RPMI7951 (cell line): ENCODE measurements around the gene ADAMTSL1. TPM values are rescaled to one million over a fixed set of nuclear protein-coding genes. Genes with fewer than 3 reads are reported as not detected.

Experiments used
- DNase-seq: peaks from one replicate; pipeline ENCODE4 v3.0.0-alpha.2; 2012; ENCODE audit warnings: low read depth
- total RNA-seq: library from RNA; depleted of rRNA; stranded (reverse); fragments of >200 nt; shearing (Covaris generic); gene quantifications from 2 replicates; pipeline ENCODE4 v1.2.3, GENCODE V29; 2014

The ADAMTSL1 gene
- total RNA-seq, 1 experiment from 2014 or later = 25.1 TPM

GRCh38 chr9:18700714-18701113, 226.8 kb downstream of the ADAMTSL1 start:
- DNase-seq = no peak

GRCh38 chr9:18703151-18703900, 229.4 kb downstream of the ADAMTSL1 start:
- DNase-seq = no peak

DNA sequence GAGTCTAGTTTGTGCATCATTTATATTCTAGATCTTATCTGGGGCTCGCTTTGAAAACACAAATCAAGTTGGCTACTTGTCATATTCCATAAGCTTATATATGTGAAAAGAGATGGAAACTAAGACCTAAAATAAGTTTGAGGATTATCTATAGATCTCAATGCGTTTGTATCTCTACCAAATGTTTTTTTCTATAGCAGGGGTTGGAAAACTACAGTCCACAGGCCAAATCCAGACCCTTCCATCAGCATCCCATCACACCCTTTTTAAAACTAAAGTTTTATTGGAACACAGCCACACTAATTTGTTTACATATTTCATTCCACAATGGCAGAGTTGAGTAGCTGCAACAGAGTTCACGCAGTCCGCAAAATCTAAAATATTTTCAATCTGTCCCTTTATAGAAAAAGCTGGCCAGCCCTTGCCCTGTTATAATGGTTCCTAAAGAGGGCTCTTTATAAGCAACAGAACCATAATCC, 230.0 kb downstream of the ADAMTSL1 start:
- no peak for DNase-seq

- DNase-seq = peak; percentile 34
Measured at GRCh38 chr9:18705796-18706392, 231.9 kb downstream of the ADAMTSL1 start.

GRCh38 chr9:18706648-18707047, 232.7 kb downstream of the ADAMTSL1 start:
- DNase-seq = no peak

DNA sequence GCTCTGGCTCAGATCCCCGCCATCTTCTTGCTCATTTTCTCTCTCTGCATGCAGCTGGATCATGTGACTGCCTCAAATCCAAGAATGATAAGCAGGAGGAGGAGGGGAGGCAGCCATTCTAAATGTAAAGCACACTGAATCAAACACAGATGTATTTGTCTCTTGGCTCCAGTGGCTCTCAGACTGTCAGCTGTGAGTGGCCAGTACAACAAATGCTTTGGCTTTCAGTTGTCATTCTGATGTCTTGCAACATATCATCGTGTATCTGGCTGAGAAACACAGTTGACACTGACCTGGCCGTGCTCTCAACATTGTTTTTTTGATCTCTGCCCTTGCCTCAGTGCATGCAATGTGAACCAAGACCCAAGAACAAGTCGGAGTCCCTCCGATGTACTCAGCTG, 233.1 kb downstream of the ADAMTSL1 start:
- no peak for DNase-seq

GRCh38 chr9:18707489-18708205, 233.7 kb downstream of the ADAMTSL1 start:
- no peak for DNase-seq

GRCh38 chr9:18708429-18708828, 234.5 kb downstream of the ADAMTSL1 start:
- DNase-seq = no peak

DNA sequence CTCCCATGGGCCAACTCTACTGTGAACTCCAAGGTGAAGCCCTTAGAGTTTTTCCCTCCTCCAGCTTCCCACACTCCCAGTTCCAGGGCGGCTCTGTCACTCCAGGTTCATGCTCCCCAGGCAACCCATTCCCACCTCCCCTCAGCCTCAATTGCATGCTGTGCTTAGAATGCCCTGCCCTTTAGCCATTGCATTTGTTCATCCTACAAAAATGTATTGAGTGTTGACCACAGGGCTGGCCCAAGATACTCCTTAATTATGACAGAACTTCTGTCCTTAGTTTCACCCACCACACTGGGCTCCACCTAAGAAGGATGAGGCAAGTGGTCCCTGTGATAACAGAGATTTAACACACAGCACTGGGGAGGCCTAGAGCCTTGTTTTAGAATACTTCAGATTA, 236.1 kb downstream of the ADAMTSL1 start:
- DNase-seq = peak; percentile 21

DNA sequence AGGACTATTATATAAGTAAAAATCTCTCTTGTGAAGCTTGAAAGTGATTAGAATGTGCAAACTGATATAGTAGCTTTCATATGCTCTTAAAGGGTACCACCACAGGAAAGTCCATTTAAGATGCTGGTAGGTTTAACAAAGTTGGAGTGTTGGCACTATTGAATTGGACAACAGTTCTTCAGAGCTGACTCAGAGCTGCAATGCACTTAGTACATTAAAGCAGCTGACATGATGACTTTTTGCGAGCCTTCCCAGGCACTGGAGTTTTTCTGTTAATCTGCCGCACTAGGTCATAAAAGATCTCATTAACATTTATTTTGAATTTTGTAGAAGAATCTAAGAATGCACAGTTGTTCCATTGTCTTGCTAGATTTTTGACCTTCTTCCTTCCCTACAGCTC, 243.8 kb downstream of the ADAMTSL1 start:
- peak; percentile 5 for DNase-seq

- no peak for DNase-seq
Measured at GRCh38 chr9:18718393-18718792, 244.4 kb downstream of the ADAMTSL1 start.

DNA sequence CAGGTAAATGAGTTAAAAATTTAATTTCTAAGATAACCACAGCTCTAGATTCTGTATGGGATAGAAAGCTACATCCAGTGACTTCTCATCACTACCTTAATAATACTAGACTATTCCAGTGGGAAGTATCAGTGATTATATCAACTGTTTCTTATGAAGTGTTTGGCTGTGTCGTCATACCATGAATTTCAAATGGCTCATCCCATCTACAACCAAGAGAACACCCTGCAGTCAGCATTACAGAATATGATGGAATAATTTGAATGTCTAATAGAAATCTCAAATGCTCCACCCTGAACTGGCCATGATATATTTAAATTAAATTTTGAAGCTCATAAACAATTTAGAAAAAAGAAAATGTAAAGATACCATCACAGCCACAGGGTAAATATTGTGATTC, 245.0 kb downstream of the ADAMTSL1 start:
- DNase-seq = no peak

GRCh38 chr9:18720691-18721090, 246.7 kb downstream of the ADAMTSL1 start:
- DNase-seq = peak; percentile 70

DNA sequence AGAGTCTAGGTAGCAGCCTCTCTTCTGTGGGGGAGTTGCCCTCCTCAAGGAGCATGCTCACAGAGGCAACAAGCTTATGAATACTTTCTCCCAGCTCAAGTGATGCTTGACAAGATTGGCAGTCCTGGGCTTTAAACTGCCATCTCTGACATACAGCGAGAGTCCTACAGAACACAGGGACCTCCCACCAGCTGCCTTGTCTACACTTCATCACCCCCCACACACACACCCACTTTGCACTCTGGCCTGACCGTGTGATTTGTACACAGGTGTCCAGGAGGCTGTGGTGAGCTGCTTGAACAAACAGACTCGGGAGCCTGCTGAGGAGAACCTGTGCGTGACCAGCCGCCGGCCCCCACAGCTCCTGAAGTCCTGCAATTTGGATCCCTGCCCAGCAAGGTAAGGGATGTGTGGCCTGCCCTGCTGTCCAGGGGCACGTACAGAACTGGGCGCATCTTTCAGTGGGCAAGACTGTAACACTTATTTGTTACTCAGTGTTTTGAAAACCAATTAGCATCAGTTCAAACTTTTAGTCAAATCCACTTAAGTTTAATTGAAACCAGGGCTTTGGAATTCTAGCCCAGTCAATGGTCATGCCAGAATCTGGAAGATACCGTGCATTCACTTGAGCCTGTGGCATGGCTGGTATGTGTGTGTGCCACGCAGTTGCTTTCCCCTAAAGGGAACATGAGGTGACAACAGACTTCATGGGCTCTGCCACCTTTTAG, 247.5 kb downstream of the ADAMTSL1 start:
- no peak for DNase-seq

DNA sequence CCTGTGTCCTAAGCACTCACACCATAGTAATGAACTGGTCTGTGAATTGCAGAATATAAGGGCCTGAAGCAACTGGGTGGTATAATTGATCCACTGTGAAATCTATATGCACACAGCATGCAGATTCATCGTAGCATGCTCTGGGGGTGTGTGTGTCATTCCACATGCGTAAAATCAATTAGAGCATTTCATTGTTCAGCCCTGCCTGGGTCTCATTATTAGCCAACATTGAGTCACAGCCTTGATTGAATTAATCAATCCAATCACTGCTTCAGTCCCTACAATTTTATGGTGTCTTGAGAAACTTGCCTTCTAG, 248.0 kb downstream of the ADAMTSL1 start:
- DNase-seq = no peak

GRCh38 chr9:18722882-18723281, 248.9 kb downstream of the ADAMTSL1 start:
- no peak for DNase-seq

GRCh38 chr9:18723366-18723765, 249.4 kb downstream of the ADAMTSL1 start:
- DNase-seq = no peak

GRCh38 chr9:18726546-18726945, 252.6 kb downstream of the ADAMTSL1 start:
- no peak for DNase-seq

DNA sequence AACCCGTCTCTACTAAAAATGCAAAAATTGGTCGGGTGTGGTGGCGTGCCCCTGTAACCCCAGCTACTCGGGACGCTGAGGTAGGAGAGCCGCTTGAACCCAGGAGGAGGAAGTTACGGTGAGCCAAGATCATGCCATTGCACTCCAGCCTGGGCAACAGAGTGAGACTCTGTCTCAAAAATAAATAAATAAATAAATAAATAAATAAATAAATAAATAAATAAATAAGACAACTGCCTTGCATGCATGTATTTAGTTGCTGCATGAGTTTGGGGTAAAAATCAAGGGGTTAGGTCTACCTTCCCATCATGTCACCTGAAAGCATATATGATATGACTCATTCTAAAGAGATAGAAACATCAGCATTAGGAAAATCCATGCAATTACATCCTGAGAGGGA, 254.0 kb downstream of the ADAMTSL1 start:
- DNase-seq = no peak

DNA sequence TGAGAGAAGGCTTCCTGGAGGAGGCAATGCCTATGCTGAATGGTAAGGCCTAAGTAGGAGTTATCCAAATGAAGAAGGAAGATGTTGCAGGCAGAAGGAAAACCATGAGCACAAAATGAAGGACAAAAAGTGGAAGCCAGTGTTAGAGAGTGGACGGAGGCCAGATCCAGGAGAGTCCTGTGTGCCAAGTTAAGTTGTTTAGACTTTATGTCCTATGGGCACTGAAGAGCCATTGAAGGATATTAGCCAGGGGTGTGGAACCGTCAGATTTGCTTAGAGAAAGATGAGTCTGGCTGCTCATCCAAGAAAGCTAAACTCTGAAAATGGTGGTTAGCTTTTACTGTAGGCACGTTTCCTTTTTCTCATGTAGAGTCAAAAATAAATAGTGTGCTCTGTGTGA, 254.7 kb downstream of the ADAMTSL1 start:
- DNase-seq = no peak

- no peak for DNase-seq
Measured at GRCh38 chr9:18730241-18730640, 256.3 kb downstream of the ADAMTSL1 start.

DNA sequence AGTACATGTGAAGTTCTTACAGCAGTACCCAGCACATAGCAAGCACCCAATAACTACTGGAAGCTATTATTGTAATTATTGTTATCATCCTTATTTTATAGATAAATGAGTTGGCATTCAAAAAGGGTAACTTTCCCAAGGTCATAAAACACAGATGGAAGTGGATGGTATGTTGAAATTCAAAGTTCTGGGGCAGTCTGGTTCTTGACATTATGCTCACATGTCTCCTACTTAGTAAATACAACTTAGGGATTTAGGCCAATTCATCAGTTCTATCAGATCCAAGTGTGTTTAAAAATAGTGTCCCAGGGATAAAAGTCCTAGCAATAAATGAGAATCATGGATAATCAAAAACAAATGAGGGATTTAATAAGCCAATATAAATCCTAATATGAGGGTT, 265.2 kb downstream of the ADAMTSL1 start:
- DNase-seq = no peak
